Left hindlimb (tissue), 1 donor: Measurements from ENCODE around the gene GPS2.
"Not testable (repeated sequence)": the region's sequence is repeated elsewhere in the genome, so short reads cannot be mapped to it uniquely, and the experiment has no call there.

Experiments used
- DNase-seq: peaks from one replicate; pipeline ENCODE4 v3.0.0-alpha.2; 2018

Gene GPS2

GRCh38 chr17:7336240-7337175, 21.3 kb upstream of the GPS2 start, which contains the start of gene ACAP1:
Gene ACAP1, plus strand, starts transcription at chr17:7336529. Its CDS starts 206 bp downstream, at chr17:7336735.
- no peak for DNase-seq

GRCh38 chr17:7335765-7336164, 20.6 kb upstream of the GPS2 start:
- not testable (repeated sequence) for DNase-seq

GRCh38 chr17:7334938-7335538, 19.9 kb upstream of the GPS2 start:
- no peak for DNase-seq

- DNase-seq = not testable (repeated sequence)
Measured at GRCh38 chr17:7332600-7333069, 17.5 kb upstream of the GPS2 start.

GRCh38 chr17:7332111-7332510, 17.0 kb upstream of the GPS2 start:
- no peak for DNase-seq

GRCh38 chr17:7330638-7331015, 15.5 kb upstream of the GPS2 start:
- DNase-seq = no peak

GRCh38 chr17:7329997-7330637, 15.0 kb upstream of the GPS2 start:
- peak; percentile 91 for DNase-seq

- DNase-seq = peak; percentile 99
Measured at GRCh38 chr17:7329374-7329996, 14.3 kb upstream of the GPS2 start.

- no peak for DNase-seq
Measured at GRCh38 chr17:7328840-7329373, 13.7 kb upstream of the GPS2 start, which contains the start of gene NEURL4. Gene NEURL4, minus strand, starts transcription at chr17:7329335. Its CDS starts 23 bp downstream, at chr17:7329312.

GRCh38 chr17:7328009-7328408, 12.8 kb upstream of the GPS2 start:
- no peak for DNase-seq

GRCh38 chr17:7327501-7327900, 12.3 kb upstream of the GPS2 start:
- DNase-seq = no peak

- no peak for DNase-seq
Measured at GRCh38 chr17:7327056-7327455, 11.9 kb upstream of the GPS2 start.

- DNase-seq = no peak
Measured at GRCh38 chr17:7326186-7326585, 11.0 kb upstream of the GPS2 start.

- DNase-seq = no peak
Measured at GRCh38 chr17:7325031-7325528, 9.9 kb upstream of the GPS2 start.

GRCh38 chr17:7324438-7324779, 9.2 kb upstream of the GPS2 start:
- no peak for DNase-seq

- DNase-seq = no peak
Measured at GRCh38 chr17:7323731-7324437, 8.7 kb upstream of the GPS2 start.

- no peak for DNase-seq
Measured at GRCh38 chr17:7322520-7323194, 7.5 kb upstream of the GPS2 start.

- no peak for DNase-seq
Measured at GRCh38 chr17:7321466-7321865, 6.3 kb upstream of the GPS2 start.

GRCh38 chr17:7318121-7318860, 3.1 kb upstream of the GPS2 start:
- no peak for DNase-seq

- DNase-seq = no peak
Measured at GRCh38 chr17:7317161-7317803, 2.1 kb upstream of the GPS2 start.
